HG03097 (cell line): ENCODE data around the gene BRIX1.
"Not testable (repeated sequence)": the region's sequence is repeated elsewhere in the genome, so short reads cannot be mapped to it uniquely, and the experiment has no call there.

Experiments
- ATAC-seq: cut with Tn5 transposase; IDR thresholded peaks from one replicate; pipeline ENCODE4 v1.9.1; 2021; ENCODE audit not compliant: unreplicated experiment, low FRiP score

The BRIX1 gene

GRCh38 chr5:34913072-34913471, 2.4 kb upstream of the BRIX1 start:
- ATAC-seq = no peak

- peak; percentile 15 for ATAC-seq
These were observed 806 bp upstream of the BRIX1 start for GRCh38 chr5:34914671-34915138.

- peak; percentile 7 for ATAC-seq
These were observed 313 bp downstream of the BRIX1 start for GRCh38 chr5:34915856-34916192.

GRCh38 chr5:34916518-34916917, 1.0 kb downstream of the BRIX1 start:
- ATAC-seq = no peak

- no peak for ATAC-seq
These were observed 2.5 kb downstream of the BRIX1 start for GRCh38 chr5:34918025-34918424.

- no peak for ATAC-seq
These were observed 3.6 kb downstream of the BRIX1 start for GRCh38 chr5:34919077-34919476.

GRCh38 chr5:34923256-34923655, 7.7 kb downstream of the BRIX1 start:
- not testable (repeated sequence) for ATAC-seq

GRCh38 chr5:34923694-34924461, 8.4 kb downstream of the BRIX1 start:
- ATAC-seq = no peak

GRCh38 chr5:34924462-34924765, 8.9 kb downstream of the BRIX1 start:
- no peak for ATAC-seq

GRCh38 chr5:34926318-34926888, 10.9 kb downstream of the BRIX1 start:
- no peak for ATAC-seq

GRCh38 chr5:34927785-34928184, 12.3 kb downstream of the BRIX1 start:
- no peak for ATAC-seq

- ATAC-seq = no peak
These were observed 12.8 kb downstream of the BRIX1 start for GRCh38 chr5:34928267-34928666.

GRCh38 chr5:34929134-34929719, 13.7 kb downstream of the BRIX1 start, which contains the start of gene DNAJC21:
Gene DNAJC21, plus strand, starts transcription at chr5:34929559. Its CDS starts 261 bp downstream, at chr5:34929820.
- ATAC-seq = peak; percentile 89

GRCh38 chr5:34929720-34930461, 14.4 kb downstream of the BRIX1 start:
- ATAC-seq = peak; percentile 68

- ATAC-seq = no peak
These were observed 14.9 kb downstream of the BRIX1 start for GRCh38 chr5:34930462-34930844.

- no peak for ATAC-seq
These were observed 15.4 kb downstream of the BRIX1 start for GRCh38 chr5:34930870-34931269.

GRCh38 chr5:34932947-34933346, 17.4 kb downstream of the BRIX1 start:
- no peak for ATAC-seq

- ATAC-seq = no peak
These were observed 26.4 kb downstream of the BRIX1 start for GRCh38 chr5:34941936-34942335.

GRCh38 chr5:34944044-34944443, 28.5 kb downstream of the BRIX1 start:
- ATAC-seq = no peak

GRCh38 chr5:34944460-34945047, 29.0 kb downstream of the BRIX1 start:
- ATAC-seq = no peak

GRCh38 chr5:34957321-34957720, 41.8 kb downstream of the BRIX1 start:
- no peak for ATAC-seq
